Choroid plexus epithelial cell (primary cell): ENCODE data around the gene SMIM26.
"Not testable (repeated sequence)": the region's sequence is repeated elsewhere in the genome, so short reads cannot be mapped to it uniquely, and the experiment has no call there.

Experiments
- DNase-seq: peaks from one replicate; pipeline ENCODE4 v3.0.0-alpha.2; 2010; ENCODE audit warnings: low read depth
- H3K4me3 ChIP-seq: 2 replicates; pipeline ENCODE4 v1.5.1; 2011; ENCODE audit warnings: low read depth, mild to moderate bottlenecking, control low read depth, low read length, moderate library complexity
- CTCF ChIP-seq: conservative IDR thresholded peaks from 2 replicates; pipeline ENCODE4 v1.5.1; 2011; ENCODE audit warnings: low read depth, mild to moderate bottlenecking, control low read depth, inconsistent platforms, low read length, moderate library complexity

The SMIM26 gene

GRCh38 chr20:18566892-18567738 lies at the start of gene SMIM26:
TSS of gene SMIM26 (plus strand) at chr20:18567432. CDS start at chr20:18567479, 47 bp downstream.
- DNase-seq: peak; percentile 94
- no peak for TF ChIP-seq CTCF
- peak within 1 kb of the TSS; percentile 72 for H3K4me3 ChIP-seq

- DNase-seq, H3K4me3 ChIP-seq: not testable (repeated sequence)
Observed at GRCh38 chr20:18522066-18522465, 45.2 kb upstream of the SMIM26 start.

GRCh38 chr20:18523066-18523465 lies 44.2 kb upstream of the SMIM26 start:
- no peak for DNase-seq
- no peak for TF ChIP-seq CTCF
- no peak overlapping the region for H3K4me3 ChIP-seq

- peak; percentile 42 for DNase-seq
- H3K4me3 ChIP-seq: no peak overlapping the region
- TF ChIP-seq CTCF: no peak
Observed at GRCh38 chr20:18524646-18525045, 42.6 kb upstream of the SMIM26 start.

GRCh38 chr20:18526761-18527160 lies 40.5 kb upstream of the SMIM26 start:
- not testable (repeated sequence) for DNase-seq

GRCh38 chr20:18527339-18527738 lies 39.9 kb upstream of the SMIM26 start:
- TF ChIP-seq CTCF: no peak
- no peak overlapping the region for H3K4me3 ChIP-seq
- no peak for DNase-seq

More at GRCh38 chr20:18526761-18527160, 40.5 kb upstream of the SMIM26 start:
- H3K4me3 ChIP-seq: not testable (repeated sequence)

GRCh38 chr20:18527836-18528235 lies 39.4 kb upstream of the SMIM26 start:
- no peak for TF ChIP-seq CTCF
- DNase-seq: peak; percentile 33
- H3K4me3 ChIP-seq: no peak overlapping the region

GRCh38 chr20:18529041-18529440 lies 38.2 kb upstream of the SMIM26 start:
- no peak for TF ChIP-seq CTCF
- H3K4me3 ChIP-seq: no peak overlapping the region
- no peak for DNase-seq
